Right lobe of liver (tissue), 4 donors: Measurements from ENCODE around the gene TAF4B.

ENCODE experiments used
- CTCF ChIP-seq, 4 donors: fragments of 200-600 bp in 3 of 4; fragments of 450-650 bp in 1 of 4; IDR thresholded peaks; one replicate each; pipeline versions ENCODE4 v1.5.1 to v1.8.0; 2016 to 2022; ENCODE audit warnings: antibody characterized with exemption in 4 of 4, mild to moderate bottlenecking in 2 of 4
- POLR2A ChIP-seq: fragments of 450-650 bp; IDR thresholded peaks from one replicate; pipeline ENCODE4 v1.6.1; 2017; ENCODE audit warnings: antibody characterized with exemption, mild to moderate bottlenecking
- donor health status: DM: no; HTN: no; CAD: no.
- donor health status: DM: no; HTN: no; CAD: no.
- donor health status: DM: no; HTN: yes; CAD: no.

- TF ChIP-seq CTCF (IDR thresholded peaks at IDR 0.05) (no peak), POLR2A (no peak)
Observed at GRCh38 chr18:26183395-26184112, 42.7 kb upstream of the TAF4B start.
